Retina (tissue), 1 donor: ENCODE measurements around the gene GLI3.

Source experiments
- DNase-seq: peaks from one replicate; pipeline ENCODE4 v3.0.0-alpha.2; 2016

GLI3 gene

DNA sequence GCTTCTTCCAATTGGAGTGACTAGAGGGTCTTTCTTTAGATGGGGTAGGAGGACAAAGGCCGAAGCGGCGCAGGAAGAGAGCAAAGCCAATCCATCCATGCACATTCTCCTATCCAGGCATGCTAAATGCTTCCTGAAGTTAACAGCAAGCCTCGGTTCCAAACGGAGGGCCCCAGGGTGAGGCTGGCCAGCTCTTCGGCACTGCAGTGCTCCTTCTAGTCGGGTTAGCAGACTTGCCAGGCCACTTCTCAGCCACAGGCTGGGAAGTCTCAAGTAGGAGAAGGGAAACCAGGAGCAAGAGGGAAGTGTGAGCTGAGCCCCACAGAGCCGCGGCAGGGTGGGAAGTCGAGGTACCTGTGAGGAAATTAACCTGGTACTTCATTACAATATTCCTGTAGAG, 280.3 kb downstream of the GLI3 start:
- no peak for DNase-seq

- peak; percentile 59 for DNase-seq
These were observed 280.9 kb downstream of the GLI3 start for GRCh38 chr7:41955893-41956675.

DNA sequence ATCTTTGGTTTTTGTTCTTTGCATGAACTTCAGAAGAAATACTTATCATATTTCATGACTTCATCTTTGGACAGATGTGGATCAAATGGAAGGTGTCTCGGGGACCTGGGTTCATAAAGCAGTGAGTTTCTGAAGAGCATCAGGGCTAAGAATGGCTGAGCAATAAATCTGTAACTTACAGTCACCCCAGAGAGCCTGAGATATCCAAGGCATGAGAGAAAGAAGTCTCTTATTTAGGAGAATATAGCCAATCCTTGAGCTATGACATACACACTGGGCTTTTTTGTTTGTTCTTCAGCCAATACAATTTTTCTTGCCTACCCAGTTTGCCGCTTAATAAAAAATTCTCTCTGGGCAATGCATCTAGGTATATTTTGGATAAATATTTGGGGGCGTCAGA, 281.6 kb downstream of the GLI3 start:
- no peak for DNase-seq

DNA sequence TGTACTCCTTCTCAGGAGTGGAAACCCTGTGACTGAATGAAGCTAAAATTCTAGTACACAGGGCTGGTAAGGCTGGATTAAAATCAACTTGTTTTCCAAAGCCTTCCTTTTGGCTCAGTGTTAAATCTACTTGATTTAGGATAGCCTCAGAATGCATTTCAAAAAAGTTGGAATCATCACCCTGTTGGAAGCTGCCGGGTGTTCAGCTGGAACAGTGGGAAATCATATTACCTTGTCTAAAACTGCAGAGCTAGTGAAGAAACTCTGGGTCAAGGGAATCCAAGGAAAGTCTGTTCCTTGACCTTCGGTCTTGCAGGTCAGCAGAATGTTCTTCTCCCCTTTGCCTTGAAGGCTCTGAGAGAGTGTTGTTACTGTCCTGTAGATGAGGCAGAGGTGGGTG, 282.0 kb downstream of the GLI3 start:
- DNase-seq = no peak

DNA sequence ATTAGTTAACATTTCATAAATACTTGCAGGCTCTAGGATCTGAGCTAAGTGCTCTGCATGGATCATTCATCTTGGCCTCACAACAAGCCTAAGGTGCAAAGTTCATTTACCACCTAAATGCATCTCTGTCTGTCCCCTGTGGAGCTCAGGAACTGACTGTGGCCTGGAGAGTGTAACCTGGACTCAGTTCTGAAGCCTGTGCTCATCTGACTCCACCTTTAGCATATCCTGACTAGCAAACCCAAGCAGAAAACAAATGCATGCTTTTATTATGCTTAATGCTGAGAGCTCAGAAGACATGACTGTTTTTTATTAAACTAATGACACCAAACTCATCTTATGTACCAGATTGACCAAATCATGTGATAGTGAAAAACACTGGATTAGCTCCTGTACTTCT, 288.5 kb downstream of the GLI3 start:
- DNase-seq = no peak

- DNase-seq = peak; percentile 94
These were observed 293.9 kb downstream of the GLI3 start for GRCh38 chr7:41943094-41943577.

- no peak for DNase-seq
These were observed 294.4 kb downstream of the GLI3 start for GRCh38 chr7:41942468-41943093.

DNA sequence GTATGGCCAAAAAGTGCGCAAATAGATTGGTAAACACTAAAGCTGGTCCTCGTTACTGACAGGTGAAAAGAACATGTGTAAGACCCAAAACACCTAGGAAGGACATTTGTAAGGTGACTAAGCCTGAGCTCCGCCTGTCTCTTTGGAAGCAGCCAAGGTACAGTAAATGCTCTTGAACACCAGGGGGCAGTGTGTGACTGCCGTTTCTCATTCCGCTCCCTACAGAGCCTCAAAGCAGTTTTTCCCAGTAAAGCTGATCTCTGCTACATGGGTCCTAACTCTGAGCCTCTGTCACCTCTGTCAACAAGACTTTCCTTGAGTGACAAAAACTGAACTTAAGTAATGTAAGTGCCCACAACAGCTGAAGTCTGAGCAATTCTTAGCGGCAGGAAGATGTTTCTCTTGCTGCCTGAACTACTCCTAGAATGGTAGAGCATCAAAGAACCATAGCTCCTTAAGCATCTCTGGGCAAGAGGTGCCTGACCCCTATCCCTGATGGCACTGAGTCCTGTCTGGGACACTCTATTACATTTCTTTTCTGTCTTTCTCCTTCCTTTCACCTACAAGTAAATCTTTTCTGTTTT, 296.2 kb downstream of the GLI3 start:
- peak; percentile 82 for DNase-seq

DNA sequence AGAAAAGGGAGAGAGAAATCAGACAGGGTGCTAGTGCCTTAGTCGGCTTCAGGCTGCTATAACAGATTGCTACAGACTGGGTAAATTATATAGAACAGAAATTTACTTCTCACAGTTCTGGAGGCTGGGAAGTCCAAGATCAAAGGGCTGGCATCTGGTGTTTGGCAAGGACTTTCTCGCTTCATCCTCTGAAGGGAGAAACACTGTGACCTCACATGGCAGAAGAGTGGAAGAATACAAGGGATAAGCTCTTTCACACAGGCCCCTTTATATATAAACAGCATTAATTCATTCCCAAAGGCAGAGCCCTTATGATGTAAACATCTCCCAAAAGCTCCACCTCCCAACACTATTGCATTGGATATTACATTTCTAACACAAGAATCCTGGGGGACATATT, 298.6 kb downstream of the GLI3 start:
- DNase-seq = no peak

- DNase-seq = no peak
These were observed 303.6 kb downstream of the GLI3 start for GRCh38 chr7:41933427-41933826.

- DNase-seq = no peak
These were observed 305.8 kb downstream of the GLI3 start for GRCh38 chr7:41931263-41931646.

- DNase-seq = no peak
These were observed 306.3 kb downstream of the GLI3 start for GRCh38 chr7:41930538-41931262.

DNA sequence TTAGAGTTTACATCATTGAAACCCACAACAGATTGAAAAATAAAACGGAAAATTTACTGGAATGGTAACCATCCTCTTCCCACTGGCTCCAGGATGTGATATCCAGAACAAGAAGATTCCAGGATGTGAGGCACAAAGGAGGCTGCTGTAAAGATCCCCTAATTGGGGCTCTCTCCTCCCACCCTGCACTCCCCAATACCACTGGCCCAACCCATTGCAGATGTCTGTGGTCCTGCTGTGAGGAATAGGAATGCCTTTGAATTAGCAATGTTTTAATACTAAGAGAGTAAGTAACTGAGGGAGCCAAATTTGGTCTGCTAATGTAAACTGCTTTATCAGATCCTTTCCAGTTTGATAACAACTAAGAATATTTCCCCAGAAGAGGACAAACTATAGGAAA, 308.2 kb downstream of the GLI3 start:
- DNase-seq = no peak

DNA sequence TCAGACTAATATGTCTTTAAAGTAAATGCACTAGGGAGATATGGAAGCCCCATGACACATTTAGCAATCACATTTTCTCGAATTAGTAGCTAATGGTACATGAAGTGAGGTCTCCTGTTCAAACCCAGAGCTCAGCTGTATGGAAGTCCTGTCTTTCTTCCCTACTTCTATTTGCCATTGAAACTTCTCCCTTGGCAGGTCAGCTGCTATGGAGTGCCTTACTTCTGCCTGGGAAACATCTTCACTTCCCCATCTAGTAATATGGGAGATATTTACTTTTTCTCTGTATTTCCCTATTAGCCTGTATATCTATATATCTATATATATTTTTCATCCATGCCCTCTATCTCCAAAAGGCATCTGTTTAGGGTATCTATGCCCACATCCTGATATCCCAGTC, 308.8 kb downstream of the GLI3 start:
- DNase-seq = no peak

GRCh38 chr7:41927380-41927779, 309.6 kb downstream of the GLI3 start:
- DNase-seq = no peak

GRCh38 chr7:41925946-41926345, 311.1 kb downstream of the GLI3 start:
- no peak for DNase-seq

DNA sequence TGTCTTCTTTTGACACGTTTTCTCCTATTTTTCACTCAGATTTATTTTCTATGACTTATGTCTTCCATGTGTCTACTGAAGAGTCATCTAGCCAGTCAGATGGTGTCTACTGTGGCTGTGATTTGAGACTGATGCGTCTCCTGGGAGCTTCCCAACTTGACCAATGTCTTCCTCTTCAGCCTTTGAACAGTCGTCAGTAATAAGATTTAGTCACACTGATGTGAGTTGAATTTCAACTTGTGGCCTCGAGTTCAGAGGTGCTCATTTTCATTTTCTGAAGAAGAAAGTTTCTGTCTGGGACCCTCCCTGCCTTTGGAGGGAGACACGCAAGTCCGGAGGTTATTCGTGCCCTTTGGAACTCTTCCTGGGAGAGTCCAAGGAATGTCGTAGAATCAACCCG, 312.2 kb downstream of the GLI3 start:
- DNase-seq = no peak

DNA sequence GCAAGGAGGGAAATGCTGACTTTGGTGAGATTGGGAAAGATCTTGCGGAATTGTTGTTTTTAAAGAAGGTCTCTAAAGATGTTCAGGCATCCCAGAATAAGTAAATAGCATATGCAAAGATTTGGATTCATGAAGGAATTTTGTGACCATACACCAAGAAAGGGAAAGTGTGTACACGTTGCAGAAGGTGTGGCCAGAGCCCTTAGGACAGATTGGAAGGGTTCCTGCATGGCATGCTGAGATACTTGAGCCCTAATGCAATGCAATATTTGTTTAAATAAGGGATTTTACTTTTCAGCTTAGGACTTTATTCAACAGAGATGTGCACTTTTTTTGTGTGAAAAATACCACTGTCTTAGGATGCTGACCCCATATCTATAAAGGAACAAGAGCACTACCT, 314.6 kb downstream of the GLI3 start:
- DNase-seq = no peak

DNA sequence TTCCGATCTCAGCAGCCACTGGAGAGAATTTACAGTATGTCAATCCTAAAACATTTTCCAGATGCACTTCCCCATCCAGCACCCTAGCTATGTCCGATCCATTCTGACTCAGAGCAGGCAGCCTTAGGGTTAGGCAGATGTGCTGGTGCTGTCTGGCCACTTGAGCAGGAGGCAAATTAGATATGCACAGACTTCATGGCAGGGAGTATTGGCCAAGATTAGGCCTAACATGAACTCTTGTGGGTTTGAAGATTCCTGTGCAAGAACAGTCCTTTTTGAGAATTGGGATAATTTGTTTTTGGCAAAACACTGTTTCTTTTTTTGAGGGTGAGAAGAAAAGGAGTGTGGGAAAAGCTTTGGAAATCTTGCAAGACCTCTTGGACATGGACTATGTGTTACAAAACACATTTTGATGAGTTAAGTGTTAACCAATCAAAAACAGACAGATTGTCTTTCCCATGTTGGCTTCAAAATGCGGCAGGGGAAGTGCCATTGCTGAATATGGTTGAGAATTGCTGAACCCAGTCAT, 315.5 kb downstream of the GLI3 start:
- DNase-seq = no peak

DNA sequence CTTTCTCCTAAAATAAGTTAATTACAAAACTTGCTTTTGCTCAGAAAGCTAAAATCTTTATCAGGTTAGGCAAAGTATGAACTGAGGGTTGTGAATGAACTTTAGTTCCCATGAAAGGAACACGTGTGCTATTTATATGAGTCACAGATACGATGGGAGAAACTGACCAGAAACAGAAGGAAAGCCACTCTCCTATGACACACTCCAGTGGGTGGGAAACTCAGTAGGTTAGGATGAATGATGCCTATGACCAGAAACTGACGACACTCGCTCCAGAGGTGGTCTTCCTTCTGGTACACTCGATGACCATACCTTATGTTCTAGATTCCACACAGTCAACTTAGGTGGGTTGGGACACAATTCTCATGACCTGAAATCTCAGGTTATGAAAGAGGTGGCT, 318.4 kb downstream of the GLI3 start:
- DNase-seq = no peak

- DNase-seq = no peak
These were observed 320.5 kb downstream of the GLI3 start for GRCh38 chr7:41916450-41916927.

- DNase-seq = no peak
These were observed 321.1 kb downstream of the GLI3 start for GRCh38 chr7:41915871-41916270.
